Activated CD8-positive, alpha-beta memory T cell treated with anti-CD3 and anti-CD28 coated beads for 36 hours (primary cell): ENCODE measurements around the gene CD164. TPM values are rescaled to one million over a fixed set of nuclear protein-coding genes. Genes with fewer than 3 reads are reported as not detected.

Experiments used
- CTCF ChIA-PET: fragments of 350-600 bp; sonication (Branson Sonifier 250); formaldehyde crosslinking; loops from one replicate; lab custom pipeline; 2021; ENCODE audit warnings: antibody characterized with exemption; lab: Charles Lee
- POLR2A ChIA-PET: fragments of 350-600 bp; sonication (Branson Sonifier 250); formaldehyde crosslinking; loops from one replicate; lab custom pipeline; 2021; ENCODE audit warnings: antibody characterized with exemption; lab: Charles Lee
- total RNA-seq, 2 experiments: library from RNA; stranded (reverse); gene quantifications; one replicate each; pipeline ENCODE4 v1.2.3, GENCODE V29; 2021

The CD164 gene
- total RNA-seq, result 100 to 1,000 TPM; 197 to 202 TPM

- ChIA-PET CTCF (interaction anchor here (1.1 to 5.0 kb wide), 4 partner anchors 8 to 200 kb away, joined by 3 to 31 read pairs (median 11); no protein-coding TSS in a partner anchor), POLR2A (interaction anchor here (0.7 to 3.5 kb wide), 15 partner anchors 9 to 287 kb away, joined by 3 to 49 read pairs (median 3); partner anchors contain the start of genes CEP57L1, MICAL1, PPIL6 and SESN1)
Measured at GRCh38 chr6:109381747-109382575, at the start of gene CD164. Gene CD164 (minus strand): TSS chr6:109382467. CDS start chr6:109382378, 89 bp downstream.

- ChIA-PET POLR2A (no interaction called here), CTCF (interaction anchor here (0.6 kb wide), 1 partner anchor 264 kb away, joined by 3 read pairs; no protein-coding TSS in a partner anchor)
Measured at GRCh38 chr6:109429496-109429895, 47.2 kb upstream of the CD164 start.

GRCh38 chr6:109428889-109429477, 46.7 kb upstream of the CD164 start:
- ChIA-PET CTCF (interaction anchor here (0.6 kb wide), 1 partner anchor 264 kb away, joined by 3 read pairs; no protein-coding TSS in a partner anchor), POLR2A (no interaction called here)

- POLR2A ChIA-PET, result no interaction called here
- CTCF ChIA-PET, result no interaction called here
Measured at GRCh38 chr6:109424946-109425345, 42.7 kb upstream of the CD164 start.

GRCh38 chr6:109421184-109421583, 38.9 kb upstream of the CD164 start:
- POLR2A ChIA-PET, result no interaction called here
- CTCF ChIA-PET, result no interaction called here

GRCh38 chr6:109420751-109421150, 38.5 kb upstream of the CD164 start:
- POLR2A ChIA-PET, result no interaction called here
- CTCF ChIA-PET, result no interaction called here

GRCh38 chr6:109417646-109418045, 35.4 kb upstream of the CD164 start:
- ChIA-PET CTCF (interaction anchor here (1.3 kb wide), 1 partner anchor 262 kb away, joined by 3 read pairs; no protein-coding TSS in a partner anchor), POLR2A (no interaction called here)

- ChIA-PET CTCF (no interaction called here), POLR2A (no interaction called here)
Measured at GRCh38 chr6:109411034-109411433, 28.8 kb upstream of the CD164 start.

GRCh38 chr6:109406196-109406595, 23.9 kb upstream of the CD164 start:
- POLR2A ChIA-PET, result no interaction called here
- CTCF ChIA-PET, result interaction anchor here (0.8 kb wide), 1 partner anchor 140 kb away, joined by 3 read pairs; no protein-coding TSS in a partner anchor

GRCh38 chr6:109397020-109397419, 14.8 kb upstream of the CD164 start:
- POLR2A ChIA-PET, result no interaction called here
- CTCF ChIA-PET, result interaction anchor here (0.9 to 1.4 kb wide), 2 partner anchors 67 to 209 kb away, joined by 4 to 5 read pairs; no protein-coding TSS in a partner anchor

- POLR2A ChIA-PET, result interaction anchor here (1.5 kb wide), 1 partner anchor 14 kb away, joined by 3 read pairs; the partner anchor contains the start of gene CD164
Measured at GRCh38 chr6:109396046-109396718, 13.9 kb upstream of the CD164 start.

GRCh38 chr6:109393886-109394281, 11.6 kb upstream of the CD164 start:
- ChIA-PET POLR2A (no interaction called here), CTCF (no interaction called here)

More at GRCh38 chr6:109396046-109396718, 13.9 kb upstream of the CD164 start:
- CTCF ChIA-PET, result interaction anchor here (0.9 to 1.3 kb wide), 2 partner anchors 13 to 68 kb away, joined by 4 to 5 read pairs; no protein-coding TSS in a partner anchor

- POLR2A ChIA-PET, result no interaction called here
- CTCF ChIA-PET, result no interaction called here
Measured at GRCh38 chr6:109393157-109393885, 11.1 kb upstream of the CD164 start.

GRCh38 chr6:109389650-109390274, 7.5 kb upstream of the CD164 start:
- POLR2A ChIA-PET, result no interaction called here
- CTCF ChIA-PET, result interaction anchor here (1.2 kb wide), 1 partner anchor 15 kb away, joined by 3 read pairs; no protein-coding TSS in a partner anchor

GRCh38 chr6:109388265-109388664, 6.0 kb upstream of the CD164 start:
- ChIA-PET CTCF (no interaction called here), POLR2A (no interaction called here)

GRCh38 chr6:109383438-109383940, 1.2 kb upstream of the CD164 start:
- ChIA-PET POLR2A (interaction anchor here (0.7 to 3.5 kb wide), 7 partner anchors 10 to 289 kb away, joined by 3 to 49 read pairs (median 4); partner anchors contain the start of genes CEP57L1 and SESN1), CTCF (interaction anchor here (0.7 to 5.0 kb wide), 16 partner anchors 10 to 325 kb away, joined by 3 to 31 read pairs (median 3); partner anchors contain the start of genes CEP57L1 and SESN1)
